M059J (cell line): ENCODE data around the gene RNF40. TPM values are rescaled to one million over a fixed set of nuclear protein-coding genes. Genes with fewer than 3 reads are reported as not detected.
"Not testable (repeated sequence)": the region's sequence is repeated elsewhere in the genome, so short reads cannot be mapped to it uniquely, and the experiment has no call there.

Experiments used
- DNase-seq: peaks from one replicate; pipeline ENCODE4 v3.0.0-alpha.2; 2012; ENCODE audit warnings: low read depth
- total RNA-seq: library from RNA; depleted of rRNA; stranded (reverse); fragments of >200 nt; shearing (Covaris generic); gene quantifications from 2 replicates; pipeline ENCODE4 v1.2.3, GENCODE V29; 2014

Gene RNF40
- total RNA-seq, 1 experiment from 2014 or later, result 104 TPM

DNA sequence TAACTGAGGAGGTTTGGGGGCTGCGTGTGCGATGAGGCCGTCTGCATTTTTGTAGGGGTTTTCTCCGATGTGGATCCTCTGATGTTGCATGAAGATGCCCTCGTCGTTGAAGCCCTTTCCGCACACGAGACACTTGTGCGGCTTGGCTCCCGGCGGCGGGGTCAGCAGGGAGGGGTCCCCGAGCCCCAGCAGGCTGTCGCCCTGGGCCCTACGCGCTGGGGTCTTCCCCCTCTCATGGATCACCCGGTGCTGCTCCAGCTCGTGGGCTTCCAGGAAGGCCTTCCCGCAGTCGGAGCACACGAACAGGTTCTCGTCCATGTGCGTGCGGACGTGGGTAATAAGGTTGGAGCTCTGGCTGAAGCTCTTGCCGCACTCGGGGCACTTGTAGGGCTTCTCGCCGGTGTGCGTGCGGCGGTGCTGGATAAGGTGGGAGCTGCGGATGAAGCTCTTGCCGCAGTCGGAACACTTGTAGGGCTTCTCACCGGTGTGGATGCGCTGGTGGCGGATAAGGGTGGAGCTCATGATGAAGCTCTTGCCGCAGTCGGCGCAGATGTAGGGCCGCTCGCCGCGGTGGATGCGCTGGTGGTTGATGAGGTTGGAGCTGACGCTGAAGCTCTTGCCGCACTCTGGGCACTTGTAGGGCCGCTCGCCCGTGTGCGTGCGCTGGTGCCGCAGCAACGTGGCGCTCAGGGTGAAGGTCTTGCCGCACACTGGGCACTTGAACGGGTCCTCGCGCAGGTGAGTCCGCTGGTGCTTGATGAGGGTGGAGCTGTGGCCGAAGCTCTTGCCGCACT is 20.6 kb downstream of the RNF40 start:
- DNase-seq, result no peak

- DNase-seq, result no peak
Observed at GRCh38 chr16:30783280-30784109, 21.4 kb downstream of the RNF40 start.

GRCh38 chr16:30784215-30784614 is 22.1 kb downstream of the RNF40 start:
- no peak for DNase-seq

GRCh38 chr16:30785126-30786106 is 23.3 kb downstream of the RNF40 start:
- no peak for DNase-seq

DNA sequence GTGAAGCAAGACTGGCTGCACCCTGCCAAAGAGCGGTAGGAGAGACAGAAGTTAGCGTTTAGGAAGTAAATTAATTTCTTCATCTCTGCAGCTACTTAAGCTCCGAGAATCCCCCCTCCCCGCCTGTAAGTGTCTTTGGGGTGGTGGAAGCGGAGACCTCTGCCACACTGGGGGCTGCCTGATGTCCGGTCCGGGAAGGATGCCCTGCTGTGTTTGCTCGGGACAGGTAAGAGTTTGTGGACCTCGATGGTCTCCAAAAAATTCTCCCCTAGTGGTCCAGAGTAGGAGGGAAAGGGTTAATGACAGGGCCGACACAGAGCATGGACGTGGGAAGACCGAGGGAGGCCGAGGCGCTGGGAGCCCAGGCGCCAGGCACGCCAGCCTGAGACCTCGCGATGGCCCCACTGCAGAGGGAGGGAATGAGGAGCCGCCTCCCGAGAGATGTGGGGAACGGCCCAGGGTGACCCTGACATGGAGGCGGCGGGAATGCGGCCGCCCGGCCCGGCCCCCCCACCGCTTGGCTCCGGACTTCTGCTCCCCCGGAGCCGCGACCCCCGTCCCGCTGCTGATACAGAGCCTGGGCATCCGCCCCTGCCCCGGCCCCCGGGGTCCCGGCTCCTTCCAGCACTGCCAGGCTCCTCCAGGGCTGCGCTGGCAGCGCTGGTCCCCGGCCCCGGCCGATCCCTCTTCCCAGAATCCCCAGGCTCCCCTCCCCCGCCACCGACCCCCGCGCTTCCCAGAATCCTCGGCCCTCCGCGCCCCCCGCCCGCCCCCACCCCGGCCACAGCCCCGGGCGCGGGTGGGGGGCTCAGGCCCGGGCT is 24.2 kb downstream of the RNF40 start:
- DNase-seq, result peak; percentile 74

GRCh38 chr16:30786936-30787612 is 25.0 kb downstream of the RNF40 start, which contains the start of gene ZNF629:
ZNF629 (minus strand) TSS chr16:30787205; CDS start chr16:30784482, 2,723 bp downstream.
- DNase-seq, result peak; percentile 67

GRCh38 chr16:30787613-30788378 is 25.7 kb downstream of the RNF40 start:
- no peak for DNase-seq

DNA sequence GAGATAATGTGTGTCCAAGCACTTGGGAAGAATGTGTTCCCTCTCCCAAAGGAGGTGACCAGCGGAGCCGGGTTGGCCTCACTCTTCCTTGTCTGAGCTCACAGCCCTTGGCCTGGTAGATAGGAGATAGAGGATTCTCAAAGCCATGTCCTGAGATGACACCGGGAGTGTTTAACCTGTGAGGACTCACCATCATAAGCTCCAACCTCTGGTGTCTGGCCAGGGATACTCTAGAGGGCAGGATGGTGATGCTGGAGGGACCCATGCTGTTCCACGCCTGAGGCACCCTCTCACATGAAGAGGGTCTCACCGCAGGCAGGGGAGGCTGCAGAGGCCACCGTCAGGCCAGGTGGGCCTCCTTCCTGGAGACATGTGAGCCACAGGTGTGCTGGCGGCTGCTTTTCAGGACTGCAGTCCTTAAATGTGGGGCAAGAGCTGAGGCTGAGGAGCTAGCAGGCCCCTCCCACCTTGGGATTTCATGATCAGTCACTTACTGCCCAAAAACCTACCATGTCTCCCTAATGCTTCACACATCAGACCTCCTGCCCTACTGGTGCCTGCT is 31.5 kb downstream of the RNF40 start:
- DNase-seq, result no peak

DNA sequence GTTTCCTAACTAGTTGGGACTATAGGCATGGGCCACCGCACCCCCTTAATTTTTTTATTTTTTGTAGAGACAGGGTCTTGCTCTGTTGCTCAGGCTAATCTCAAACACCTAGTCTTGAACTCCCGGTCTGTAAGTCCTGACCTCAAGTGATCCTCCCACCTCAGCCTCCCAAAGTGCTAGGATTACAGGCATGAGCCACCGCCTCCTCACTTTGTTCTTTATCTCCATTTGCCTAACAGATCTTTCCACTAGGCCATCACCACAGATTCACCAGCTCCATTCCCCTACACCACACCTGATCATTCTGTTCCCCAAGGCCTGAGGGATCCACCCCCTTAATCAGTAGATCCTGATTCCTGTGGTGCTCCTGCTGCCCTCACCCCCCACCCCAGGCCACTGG is 32.5 kb downstream of the RNF40 start:
- no peak for DNase-seq

- DNase-seq, result no peak
Observed at GRCh38 chr16:30797670-30798309, 35.7 kb downstream of the RNF40 start.

DNA sequence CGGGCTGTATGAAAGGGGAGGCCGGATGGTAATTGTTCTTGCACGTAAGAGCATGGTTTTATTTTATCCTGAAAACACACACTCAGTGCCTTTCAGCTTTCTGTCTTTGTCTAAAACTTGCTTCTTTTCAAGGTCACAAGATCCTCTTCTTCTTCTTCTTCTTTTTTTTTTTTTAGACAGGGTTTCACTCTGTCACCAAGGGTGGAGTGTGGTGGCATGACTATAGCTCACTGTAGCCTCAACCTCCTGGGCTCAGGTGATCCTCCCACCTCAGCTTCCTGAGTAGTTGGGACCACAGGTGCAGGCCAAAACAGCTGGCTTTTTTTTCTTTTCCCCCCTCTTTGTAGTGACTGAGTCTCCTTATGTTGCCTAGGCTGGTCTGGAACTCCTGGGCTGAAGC is 40.8 kb downstream of the RNF40 start:
- DNase-seq, result no peak

DNA sequence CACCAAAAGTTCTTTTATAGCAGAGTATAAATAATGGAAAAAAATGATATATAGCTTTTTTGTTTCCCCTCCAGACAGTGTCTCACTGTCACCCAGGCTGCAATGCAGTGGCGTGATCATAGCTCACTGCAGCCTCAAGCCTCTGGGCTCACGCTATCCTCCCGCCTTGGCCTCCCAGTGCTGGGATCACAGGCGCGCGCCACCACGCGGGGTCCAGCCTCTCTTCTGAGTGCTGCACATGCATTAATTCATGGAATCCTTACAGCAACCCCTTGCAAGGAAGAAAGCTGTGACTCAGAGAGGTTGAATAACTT is 42.9 kb downstream of the RNF40 start:
- DNase-seq, result no peak

DNA sequence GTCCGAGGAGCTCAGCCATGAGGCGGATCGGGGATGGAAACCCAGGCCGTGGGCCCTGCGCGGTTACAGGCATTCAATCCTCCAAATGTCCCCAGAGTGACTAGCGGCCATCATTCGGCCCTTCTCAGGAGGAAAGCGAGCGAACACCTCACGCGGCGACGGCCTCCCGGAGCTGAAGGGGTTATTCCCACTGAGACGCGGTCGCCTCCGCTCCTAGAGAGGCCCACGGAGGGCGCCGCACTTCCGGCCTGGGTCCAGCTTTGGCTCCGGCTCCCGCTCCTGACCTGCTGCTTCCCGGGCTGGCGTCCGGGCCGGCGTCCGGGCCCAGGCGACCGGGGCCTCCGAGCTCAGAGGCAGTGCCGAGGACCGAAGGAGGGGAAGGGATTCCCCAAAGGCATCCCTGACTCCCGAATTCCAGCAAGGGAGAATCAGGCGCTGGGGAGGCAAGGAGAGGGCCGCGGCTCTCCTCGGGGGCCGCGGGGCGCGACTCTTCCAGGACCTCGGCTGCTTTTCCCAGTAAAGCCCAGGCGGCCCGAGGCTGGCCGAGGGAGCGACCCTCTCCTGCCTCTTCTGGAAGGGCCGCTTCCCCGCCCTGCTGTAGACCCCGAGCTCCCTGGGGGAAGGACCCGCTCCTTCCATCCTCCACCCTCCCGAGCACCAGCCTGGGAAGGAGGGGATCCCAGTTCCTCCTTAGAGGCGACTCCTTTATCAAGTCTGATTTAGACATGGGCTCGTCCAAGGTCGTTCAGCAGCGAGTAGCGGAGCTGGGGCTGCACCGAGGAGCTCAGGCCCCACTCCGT is 43.4 kb downstream of the RNF40 start:
- peak; percentile 82 for DNase-seq

DNA sequence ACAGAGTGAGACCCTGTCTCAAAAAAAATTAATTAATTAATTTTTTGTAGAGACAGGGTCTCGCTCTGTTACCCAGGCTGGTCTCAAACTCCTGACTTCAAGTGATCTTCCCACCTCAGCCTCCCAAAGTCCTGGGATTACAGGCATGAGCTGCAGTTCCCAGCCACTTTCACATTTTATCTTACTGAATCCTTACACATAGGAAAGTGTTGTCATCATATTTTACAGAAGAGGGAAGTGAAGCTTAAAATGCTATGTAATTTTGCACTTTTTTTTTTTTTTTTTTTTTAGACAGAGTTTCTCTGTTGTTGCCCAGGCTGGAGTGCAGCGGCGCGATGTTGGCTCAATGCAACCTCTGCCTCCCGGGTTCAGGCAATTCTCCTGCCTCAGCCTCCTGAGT is 46.0 kb downstream of the RNF40 start:
- DNase-seq, result no peak

- not testable (repeated sequence) for DNase-seq
Observed at GRCh38 chr16:30808890-30809426, 46.8 kb downstream of the RNF40 start.

DNA sequence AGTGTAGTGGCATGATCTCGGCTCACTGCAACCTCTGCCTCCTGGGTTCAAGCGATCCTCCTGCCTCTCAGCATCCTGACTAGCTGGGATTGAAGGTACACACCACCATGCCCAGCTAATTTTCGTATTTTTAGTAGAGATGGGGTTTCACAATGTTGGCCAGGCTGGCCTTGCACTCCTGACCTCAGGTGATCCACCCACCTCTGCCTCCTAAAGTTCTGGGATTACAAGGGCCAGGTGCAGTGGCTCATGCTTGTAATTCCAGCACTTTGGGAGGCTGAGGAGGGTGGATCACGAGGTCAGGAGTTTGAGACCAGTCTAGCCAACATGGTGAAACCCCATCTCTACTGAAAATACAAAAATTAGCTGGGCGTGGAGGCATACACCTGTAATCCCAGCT is 47.6 kb downstream of the RNF40 start:
- DNase-seq, result not testable (repeated sequence)

DNA sequence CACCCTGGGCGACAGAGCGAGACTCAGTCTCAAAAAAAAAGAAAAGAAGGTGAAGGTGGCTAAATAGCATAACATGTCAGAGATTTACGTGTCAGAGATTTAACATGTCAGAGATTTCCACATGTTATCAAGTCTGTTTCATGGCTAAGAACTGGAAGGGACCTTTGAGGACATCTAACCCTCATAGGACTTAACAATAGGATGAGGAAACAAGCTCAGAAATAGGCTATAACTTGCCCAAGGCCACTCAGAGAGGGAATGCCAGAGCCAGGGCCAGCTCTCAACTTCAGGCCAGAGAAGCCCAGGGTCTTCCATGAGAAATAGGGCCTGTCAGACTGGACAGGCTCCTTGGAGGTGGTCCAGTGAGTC is 51.7 kb downstream of the RNF40 start:
- no peak for DNase-seq

- no peak for DNase-seq
Observed at GRCh38 chr16:30816769-30817168, 54.6 kb downstream of the RNF40 start.
